Common myeloid progenitor, CD34-positive (primary cell): ENCODE data around the gene HMGB4.

Experiments used
- CTCF ChIA-PET: fragments of 350-600 bp; sonication (Branson Sonifier 250); formaldehyde crosslinking; loops from one replicate; lab custom pipeline; 2021; ENCODE audit warnings: antibody characterized with exemption; lab: Charles Lee
- POLR2A ChIA-PET: fragments of 350-600 bp; sonication (Branson Sonifier 250); formaldehyde crosslinking; loops from one replicate; lab custom pipeline; 2021; ENCODE audit warnings: antibody characterized with exemption; lab: Charles Lee
- DNase-seq, 3 donors: peaks; one replicate each; pipeline versions ENCODE4 v3.0.0 to v3.0.0-alpha.2; 2013
- H3K27ac ChIP-seq, 2 experiments: 1 replicate in 1 of 2; 2 replicates in 1 of 2; pipeline ENCODE4 v1.7.0; 2013; ENCODE audit warnings: inconsistent platforms in 2 of 2, low read length in 2 of 2, mild to moderate bottlenecking in 2 of 2, low read depth in 1 of 2, moderate library complexity in 1 of 2; ENCODE audit not compliant: severe bottlenecking in 2 of 2, insufficient read depth in 1 of 2, poor library complexity in 1 of 2
- H3K27me3 ChIP-seq, 5 experiments: replicated peaks in 2 of 5; 1 replicate in 3 of 5; 2 replicates in 2 of 5; pipeline versions ENCODE4 v1.6.1 to v1.7.0; 2013; ENCODE audit warnings: low read length in 4 of 5, mild to moderate bottlenecking in 2 of 5, moderate library complexity in 2 of 5, inconsistent platforms in 1 of 5; ENCODE audit not compliant: insufficient read depth in 5 of 5, control insufficient read depth in 4 of 5
- H3K36me3 ChIP-seq, 4 experiments: 1 replicate in 2 of 4; 2 replicates in 2 of 4; pipeline versions ENCODE4 v1.6.1 to v1.7.0; 2013; ENCODE audit warnings: low read length in 3 of 4, control low read depth in 1 of 4, mild to moderate bottlenecking in 1 of 4; ENCODE audit not compliant: control insufficient read depth in 4 of 4, insufficient read depth in 4 of 4
- H3K4me1 ChIP-seq, 4 experiments: 1 replicate in 3 of 4; 2 replicates in 1 of 4; pipeline versions ENCODE4 v1.6.1 to v1.7.1; 2013; ENCODE audit warnings: low read length in 3 of 4, mild to moderate bottlenecking in 3 of 4, control low read depth in 1 of 4, inconsistent platforms in 1 of 4, moderate library complexity in 1 of 4; ENCODE audit not compliant: control insufficient read depth in 4 of 4, insufficient read depth in 4 of 4; ENCODE audit errors: control extremely low read depth in 1 of 4
- H3K4me3 ChIP-seq, 7 experiments: 1 replicate in 4 of 7; 2 replicates in 3 of 7; pipeline versions ENCODE4 v1.5.1 to v1.7.0; 2013; ENCODE audit warnings: mild to moderate bottlenecking in 7 of 7, low read length in 6 of 7, moderate library complexity in 6 of 7, inconsistent platforms in 2 of 7, low read depth in 2 of 7, control low read depth in 1 of 7; ENCODE audit not compliant: insufficient read depth in 4 of 7, control insufficient read depth in 1 of 7; ENCODE audit errors: extremely low read depth in 1 of 7
- H3K9me3 ChIP-seq, 5 experiments: 1 replicate in 4 of 5; 2 replicates in 1 of 5; pipeline versions ENCODE4 v1.6.1 to v1.7.1; 2013; ENCODE audit warnings: low read length in 4 of 5, mild to moderate bottlenecking in 2 of 5, inconsistent platforms in 1 of 5, low read depth in 1 of 5, moderate library complexity in 1 of 5; ENCODE audit not compliant: control insufficient read depth in 4 of 5, insufficient read depth in 2 of 5; ENCODE audit errors: control extremely low read depth in 1 of 5
- WGBS: methylation state at CpG from one replicate; pipeline ENCODE4 v1.1.5; 2013; ENCODE audit not compliant: insufficient coverage; 5-methylcytosine and 5-hydroxymethylcytosine counted together

Gene HMGB4

GRCh38 chr1:33842348-33842747 is 21.5 kb upstream of the HMGB4 start:
- 95% methylated on average over 2 of the region's 5 CpGs for WGBS
- no peaks in the 10 kb centered on the region for H3K9me3 ChIP-seq
- ChIA-PET CTCF (no interaction called here), POLR2A (no interaction called here)
- H3K27ac ChIP-seq = no peak overlapping the region
- no peak overlapping the region for H3K4me3 ChIP-seq
- H3K4me1 ChIP-seq = no peaks in the 10 kb centered on the region
- DNase-seq = no peak
- peaks cover 0 to 5% (median 0%) of the 10 kb centered on the region in 5 experiments for H3K27me3 ChIP-seq
- no peaks in the 10 kb centered on the region for H3K36me3 ChIP-seq

GRCh38 chr1:33844166-33844565 is 19.7 kb upstream of the HMGB4 start:
- H3K4me3 ChIP-seq = no peak overlapping the region
- no peaks in the 10 kb centered on the region for H3K36me3 ChIP-seq
- peaks cover 0 to 5% (median 0%) of the 10 kb centered on the region in 5 experiments for H3K27me3 ChIP-seq
- no peak for DNase-seq
- CTCF ChIA-PET = no interaction called here
- H3K4me1 ChIP-seq = no peaks in the 10 kb centered on the region
- no peaks in the 10 kb centered on the region for H3K9me3 ChIP-seq
- POLR2A ChIA-PET = no interaction called here
- 79% methylated on average over 4 of the region's 5 CpGs for WGBS
- H3K27ac ChIP-seq = no peak overlapping the region

- Histone ChIP-seq H3K36me3 (no peaks in the 10 kb centered on the region), H3K27ac (no peak overlapping the region), H3K27me3 (peaks cover 0 to 8% (median 3%) of the 10 kb centered on the region in 5 experiments), H3K4me3 (no peak overlapping the region), H3K9me3 (no peaks in the 10 kb centered on the region), H3K4me1 (no peaks in the 10 kb centered on the region)
- POLR2A ChIA-PET = interaction anchor here (0.6 kb wide), 1 partner anchor 97 kb away, joined by 3 read pairs; no protein-coding TSS in a partner anchor
- DNase-seq = no peak
- CTCF ChIA-PET = no interaction called here
- WGBS = 88% methylated on average over 8 of the region's 8 CpGs
Observed at GRCh38 chr1:33846861-33847260, 17.0 kb upstream of the HMGB4 start.

GRCh38 chr1:33848205-33848937 is 15.5 kb upstream of the HMGB4 start:
- DNase-seq = no peak
- Histone ChIP-seq H3K9me3 (no peaks in the 10 kb centered on the region), H3K27me3 (peaks cover 0 to 8% (median 3%) of the 10 kb centered on the region in 5 experiments), H3K4me3 (no peak overlapping the region), H3K4me1 (no peaks in the 10 kb centered on the region), H3K27ac (no peak overlapping the region), H3K36me3 (no peaks in the 10 kb centered on the region)
- WGBS = 100% methylated on average over 1 of the region's 4 CpGs
- POLR2A ChIA-PET = no interaction called here
- CTCF ChIA-PET = no interaction called here

GRCh38 chr1:33849211-33849610 is 14.7 kb upstream of the HMGB4 start:
- ChIA-PET POLR2A (interaction anchor here (0.6 kb wide), 1 partner anchor 530 kb away, joined by 3 read pairs; no protein-coding TSS in a partner anchor), CTCF (no interaction called here)
- WGBS = 100% methylated on average over 1 of the region's 1 CpG
- DNase-seq = no peak
- H3K27ac ChIP-seq = no peak overlapping the region
- no peaks in the 10 kb centered on the region for H3K4me1 ChIP-seq
- H3K9me3 ChIP-seq = no peaks in the 10 kb centered on the region
- peaks cover 0 to 8% (median 3%) of the 10 kb centered on the region in 5 experiments for H3K27me3 ChIP-seq
- no peaks in the 10 kb centered on the region for H3K36me3 ChIP-seq
- H3K4me3 ChIP-seq = no peak overlapping the region

DNA sequence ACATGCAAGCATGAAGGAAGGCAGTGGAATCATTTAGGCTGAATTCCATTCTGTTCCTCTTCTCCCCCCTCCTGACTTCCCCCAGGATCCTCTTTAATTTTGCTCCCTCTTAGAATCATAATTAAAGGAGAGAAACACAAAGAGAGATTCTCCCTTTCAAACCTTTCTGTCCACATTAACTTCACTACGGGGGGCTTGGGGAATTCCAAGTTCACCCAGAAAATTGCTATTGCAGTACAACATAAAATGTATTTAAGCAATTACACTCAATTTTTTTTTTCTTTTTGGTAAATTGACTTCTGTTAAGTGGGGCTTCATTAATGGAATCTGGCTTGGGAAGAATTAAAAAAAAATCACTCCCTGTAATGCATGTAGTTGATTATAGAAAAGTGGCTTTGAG is 13.4 kb upstream of the HMGB4 start:
- Histone ChIP-seq H3K4me1 (no peaks in the 10 kb centered on the region), H3K36me3 (no peaks in the 10 kb centered on the region), H3K27me3 (peaks cover 0 to 8% (median 5%) of the 10 kb centered on the region in 5 experiments), H3K27ac (no peak overlapping the region), H3K4me3 (no peak overlapping the region), H3K9me3 (no peaks in the 10 kb centered on the region)
- POLR2A ChIA-PET = no interaction called here
- DNase-seq = no peak
- no CpG with 5 or more reads among the region's 1 CpG for WGBS
- CTCF ChIA-PET = no interaction called here

DNA sequence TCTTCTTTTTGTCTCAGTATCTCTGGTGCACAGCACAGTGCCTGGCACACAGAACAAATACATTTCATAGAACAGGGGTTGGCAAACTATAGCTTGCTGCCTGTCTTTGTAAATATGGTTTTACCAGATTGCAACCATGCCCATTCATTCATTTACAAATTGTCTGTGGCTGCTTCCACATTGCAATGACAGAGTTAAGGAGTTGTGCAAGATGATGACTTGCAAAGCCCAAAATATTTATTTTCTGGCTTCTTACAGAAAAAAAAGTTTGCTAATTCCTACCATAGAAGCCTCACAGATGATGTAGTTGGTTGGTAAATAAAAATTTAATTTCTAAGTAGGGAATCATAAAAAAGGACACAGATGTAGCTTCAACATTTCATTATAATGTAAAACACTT is 11.2 kb upstream of the HMGB4 start:
- no peak overlapping the region for H3K27ac ChIP-seq
- H3K4me1 ChIP-seq = no peaks in the 10 kb centered on the region
- ChIA-PET CTCF (no interaction called here), POLR2A (no interaction called here)
- no peaks in the 10 kb centered on the region for H3K9me3 ChIP-seq
- DNase-seq = no peak
- H3K27me3 ChIP-seq = peaks cover 0 to 6% (median 2%) of the 10 kb centered on the region in 5 experiments
- H3K4me3 ChIP-seq = no peak overlapping the region
- no peaks in the 10 kb centered on the region for H3K36me3 ChIP-seq
